ENCODE measurements around the gene CES4A.
A peak's percentile ranks its signal among the peaks of the same experiment; 100 is the strongest.
"Not testable (repeated sequence)": the region's sequence is repeated elsewhere in the genome, so short reads cannot be mapped to it uniquely, and the experiment has no call there.

The CES4A gene

DNA sequence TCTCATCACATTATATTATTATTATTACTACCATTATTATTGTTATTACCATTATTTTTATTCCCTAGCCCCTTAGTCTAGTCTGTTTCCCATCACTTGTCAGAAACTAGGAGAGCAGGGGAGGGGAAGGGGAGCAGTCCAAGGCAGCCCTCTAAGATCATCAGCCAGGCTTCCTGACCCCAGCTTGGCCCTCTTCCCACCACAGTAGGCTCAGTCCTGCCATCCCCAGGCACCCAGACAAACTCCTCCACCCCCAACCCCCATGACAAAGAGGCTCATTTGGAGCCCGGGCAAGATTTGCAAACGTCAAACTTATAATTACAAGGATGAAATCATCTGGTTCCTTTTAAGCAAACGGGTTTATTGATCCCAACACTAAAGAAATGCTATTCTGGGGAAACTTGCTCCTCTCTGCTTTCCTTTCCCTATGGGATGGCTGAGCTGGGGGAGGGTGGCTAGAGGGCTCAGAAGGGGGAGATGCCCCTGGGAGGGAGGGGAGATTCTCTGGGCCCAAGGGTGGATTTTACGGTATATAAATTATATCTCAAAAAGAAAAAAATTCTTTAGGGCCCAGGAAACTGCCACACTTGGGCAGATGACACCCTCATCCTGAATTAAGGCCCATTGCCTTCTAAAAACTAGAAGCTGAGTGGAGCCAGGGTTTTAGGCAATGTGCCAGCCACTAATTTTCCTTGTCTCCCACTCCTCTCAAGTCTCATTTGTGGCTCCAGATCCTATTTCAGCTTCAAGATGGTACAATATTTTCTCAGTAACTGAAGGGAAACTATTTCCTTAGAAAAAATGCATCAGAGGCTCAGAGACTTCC lies 36.2 kb downstream of the CES4A start:
- DNase-seq: no peak

DNA sequence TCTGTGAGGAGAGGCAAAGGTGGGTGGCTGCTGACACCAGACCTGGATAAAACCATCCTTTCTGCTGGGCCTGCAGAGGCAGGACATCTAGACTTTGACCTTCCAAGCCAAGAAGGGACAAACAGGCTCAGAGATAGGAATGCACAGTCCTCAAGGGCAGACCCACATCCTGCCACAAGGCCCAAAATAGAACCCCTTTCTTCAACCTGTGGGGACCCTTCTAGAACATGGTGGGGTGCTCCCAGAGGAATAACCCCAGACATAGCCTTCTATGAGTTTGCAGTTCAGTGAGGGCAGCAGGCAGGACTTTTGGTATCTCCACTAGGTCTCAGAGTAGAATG lies 36.8 kb downstream of the CES4A start:
- no peak for DNase-seq

DNA sequence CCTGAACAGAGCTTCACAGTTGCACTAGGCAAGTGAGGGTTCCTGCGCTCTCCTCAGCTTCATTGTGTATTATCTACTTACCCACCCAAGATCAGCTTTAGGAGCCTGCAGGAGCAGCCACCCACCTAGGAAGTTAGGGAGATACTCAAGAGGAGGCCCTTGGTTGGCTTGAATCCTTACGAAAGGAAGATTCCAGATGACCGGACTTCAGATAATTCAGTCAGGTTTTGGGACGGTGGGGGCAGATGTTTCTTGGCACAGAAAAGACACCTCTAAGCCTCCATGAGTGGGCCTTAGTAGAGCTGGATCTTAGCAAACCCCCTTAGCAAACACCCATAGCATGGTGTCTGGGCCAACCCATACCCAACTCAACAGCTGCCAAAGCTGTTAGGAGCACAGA lies 38.2 kb downstream of the CES4A start:
- no peak for DNase-seq

DNA sequence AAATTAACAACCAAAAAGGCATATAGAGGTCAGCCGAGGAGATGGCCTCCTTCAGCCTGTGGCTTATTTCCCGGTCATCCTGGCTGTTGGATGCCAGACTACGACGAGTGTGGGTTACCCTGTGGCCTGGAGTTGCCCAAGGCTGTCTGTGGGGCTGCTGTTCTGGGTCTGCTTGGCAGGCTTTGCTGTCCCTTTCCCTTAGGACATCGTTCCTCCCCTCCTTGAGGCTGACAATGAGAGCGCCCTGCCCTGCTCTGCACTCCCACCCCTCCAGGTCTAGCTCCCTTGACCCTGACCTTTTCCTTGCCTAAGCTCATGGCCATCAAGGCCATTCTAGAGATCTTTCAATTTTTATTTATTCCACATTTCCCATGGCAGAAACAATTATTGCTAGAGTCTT lies 38.7 kb downstream of the CES4A start:
- DNase-seq: no peak

DNA sequence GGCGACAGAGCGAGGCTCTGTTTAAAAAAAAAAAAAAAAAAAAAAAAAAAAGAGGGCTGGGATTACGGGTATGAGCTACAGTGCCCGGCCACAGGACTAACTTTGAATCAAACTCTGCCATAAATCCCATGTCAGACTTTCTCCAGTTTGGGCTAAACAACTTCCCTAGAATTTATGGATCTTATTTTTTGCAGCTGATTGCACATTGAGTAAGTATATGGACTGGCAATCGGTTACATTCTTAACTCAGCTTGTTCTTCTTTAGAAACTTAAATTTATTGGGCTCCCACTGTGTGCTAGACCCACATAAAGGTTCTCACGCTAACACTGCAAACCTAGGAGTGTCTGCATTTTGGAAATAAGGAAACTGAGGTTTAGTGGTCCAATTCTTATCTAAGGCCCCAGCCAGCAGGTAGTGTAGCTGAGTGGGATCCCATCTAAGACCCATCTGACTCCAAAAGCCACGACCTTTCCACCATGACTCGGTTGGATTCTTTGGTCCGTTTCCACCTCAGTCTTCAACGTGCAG lies 39.8 kb downstream of the CES4A start:
- DNase-seq: no peak

DNA sequence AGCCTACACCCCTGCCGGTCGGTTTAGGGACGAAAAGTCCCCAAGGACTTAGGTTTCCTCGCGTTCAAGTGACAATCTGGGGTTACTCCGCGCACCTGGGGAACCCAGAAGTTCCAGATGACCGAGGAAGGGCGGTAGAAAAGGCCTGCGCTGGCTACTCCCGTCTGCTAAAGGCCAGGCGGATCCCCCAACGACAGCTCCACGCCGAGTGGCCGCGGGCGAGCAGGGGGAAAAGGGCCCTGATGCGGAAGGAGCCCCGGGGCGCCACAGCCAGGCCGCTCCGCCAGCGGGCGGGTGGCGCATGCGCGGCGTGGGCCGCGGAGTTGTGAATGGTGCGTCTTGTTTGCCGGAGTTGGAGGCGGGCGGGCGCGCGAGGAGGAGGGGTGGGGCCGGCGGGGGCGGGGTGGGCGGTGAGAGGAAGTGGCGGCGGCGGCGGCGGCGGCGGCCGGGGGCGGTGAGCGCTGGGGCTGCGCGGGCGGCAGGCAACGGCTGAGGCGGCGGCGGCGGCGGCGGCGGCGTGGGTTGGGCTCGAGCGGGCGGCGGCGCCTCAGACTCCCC lies 40.4 kb downstream of the CES4A start, which contains the start of gene CBFB:
Gene CBFB (plus strand): TSS at position 454 of the 558 bp plus-strand sequence. CDS start 259 bp downstream, outside the sequence.
- peak; percentile 77 to 83 for DNase-seq

DNA sequence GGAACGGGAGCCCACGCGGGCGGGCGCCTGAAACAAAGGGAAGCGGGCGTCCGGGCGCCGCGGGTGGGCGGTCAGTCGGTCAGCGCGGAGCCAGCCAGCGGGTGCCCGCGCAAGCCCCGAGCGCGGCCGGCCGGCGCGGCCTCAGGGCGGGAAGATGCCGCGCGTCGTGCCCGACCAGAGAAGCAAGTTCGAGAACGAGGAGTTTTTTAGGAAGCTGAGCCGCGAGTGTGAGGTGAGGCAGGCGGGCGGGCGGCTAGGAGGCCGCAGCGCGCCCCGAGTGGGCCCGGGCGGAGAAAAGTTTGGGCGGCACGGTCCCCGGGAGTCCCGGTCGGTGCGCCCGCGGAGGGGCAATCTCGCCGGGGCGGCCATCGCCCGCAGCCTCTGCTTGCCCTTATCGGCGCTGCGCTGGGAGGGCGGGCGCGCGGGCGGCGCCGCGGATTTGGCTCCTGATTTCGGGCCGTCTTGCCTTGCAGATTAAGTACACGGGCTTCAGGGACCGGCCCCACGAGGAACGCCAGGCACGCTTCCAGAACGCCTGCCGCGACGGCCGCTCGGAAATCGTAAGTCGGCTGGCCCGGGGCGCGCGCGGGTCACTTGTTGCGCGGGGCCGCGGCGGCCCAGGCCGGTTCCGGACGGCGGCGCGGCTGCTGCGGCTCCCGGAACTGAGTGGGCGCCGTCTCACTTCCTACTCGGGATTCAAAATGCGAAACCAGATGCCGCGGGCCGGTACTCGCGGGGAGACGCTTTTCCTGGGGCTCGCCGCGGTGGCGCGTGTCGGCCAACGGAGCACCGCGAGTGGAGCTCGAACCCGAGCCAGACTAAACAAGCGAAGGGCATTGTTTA lies 41.1 kb downstream of the CES4A start:
- DNase-seq: no peak

DNA sequence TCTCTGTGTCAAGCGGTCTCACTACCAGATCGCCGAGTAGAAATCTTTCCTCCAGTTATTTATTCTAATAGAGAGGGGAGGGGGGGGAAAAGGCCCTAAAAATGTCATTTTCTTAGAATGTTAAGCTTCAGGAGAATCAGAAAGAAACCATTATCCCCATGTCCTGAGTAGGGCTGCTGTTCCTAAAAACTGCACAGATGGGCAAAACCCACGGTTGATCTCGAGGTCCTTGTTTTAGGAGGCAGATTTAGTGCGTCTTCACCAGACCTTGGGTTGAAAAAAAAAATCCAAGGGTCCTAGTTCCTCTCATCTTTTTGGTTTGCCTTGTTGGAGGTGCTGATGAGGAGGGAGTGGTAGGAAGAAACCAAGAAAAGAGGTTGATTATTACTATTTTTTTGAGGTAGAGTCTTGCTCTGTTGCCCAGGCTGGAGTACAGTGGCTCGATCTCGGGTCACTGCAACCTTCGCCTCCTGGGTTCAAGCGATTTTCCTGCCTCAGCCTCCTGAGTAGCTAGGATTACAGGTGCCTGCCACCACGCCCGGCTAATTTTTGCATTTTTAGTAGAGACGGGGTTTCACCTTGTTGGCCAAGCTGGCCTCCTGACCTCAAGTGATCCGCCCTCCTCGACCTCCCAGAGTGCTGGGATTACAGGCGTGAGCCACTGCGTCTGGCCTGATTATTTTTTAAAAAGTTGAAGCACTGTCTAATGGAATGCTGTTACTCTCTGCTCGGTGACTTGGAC lies 42.0 kb downstream of the CES4A start:
- no peak for DNase-seq

DNA sequence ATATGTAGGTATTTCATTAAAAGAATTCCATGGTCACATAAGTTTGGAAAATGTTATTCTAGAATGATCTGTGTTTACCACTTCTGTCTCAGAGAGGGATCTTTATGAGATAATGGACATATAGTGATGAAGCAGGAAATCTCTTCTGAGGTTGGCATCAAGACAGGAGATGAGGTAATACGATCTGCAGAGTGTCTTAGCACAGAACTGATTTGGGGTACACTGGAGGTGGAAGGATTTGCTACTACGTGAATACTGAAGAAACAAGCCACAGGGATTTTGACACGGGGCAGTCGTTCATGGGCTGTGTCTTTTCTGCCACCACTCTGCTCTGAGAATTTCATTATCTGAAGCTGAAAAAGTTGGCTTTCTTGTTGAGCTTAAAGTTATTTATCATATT lies 46.1 kb downstream of the CES4A start:
- DNase-seq: no peak

DNA sequence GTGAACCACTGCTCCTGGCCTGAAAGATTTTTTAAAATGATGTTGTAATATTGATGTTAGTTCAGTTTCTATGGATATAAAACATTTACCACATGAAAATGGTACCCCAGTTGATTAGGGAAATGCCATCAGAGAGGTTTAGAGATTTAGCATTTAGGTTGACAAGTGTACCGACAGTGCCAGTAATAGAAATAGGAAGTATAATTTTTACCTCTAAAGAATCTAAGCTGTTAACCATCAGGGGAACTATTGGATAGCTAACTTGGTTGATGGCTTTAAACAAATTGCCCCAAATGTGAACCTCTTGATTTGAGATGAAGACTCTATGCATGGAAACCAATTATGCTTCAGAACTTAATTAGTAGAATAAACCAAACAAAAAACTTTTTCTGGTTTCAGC lies 47.0 kb downstream of the CES4A start:
- DNase-seq: no peak

DNA sequence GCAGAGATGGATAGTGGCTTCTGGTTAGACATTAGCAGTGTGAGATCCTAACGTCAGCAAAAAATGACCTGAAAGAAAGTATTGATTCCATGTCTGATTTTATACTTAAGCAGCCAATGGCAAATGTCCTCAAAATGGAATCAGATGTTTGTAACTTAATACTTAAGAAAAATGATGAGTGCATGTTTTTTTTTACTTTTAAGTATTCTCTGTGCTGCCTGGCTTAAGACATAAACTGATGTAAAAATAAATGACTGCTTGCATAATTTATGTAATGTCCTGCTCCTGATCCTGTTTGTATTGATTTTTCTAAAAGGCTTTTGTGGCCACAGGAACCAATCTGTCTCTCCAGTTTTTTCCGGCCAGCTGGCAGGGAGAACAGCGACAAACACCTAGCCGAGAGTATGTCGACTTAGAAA lies 47.9 kb downstream of the CES4A start:
- DNase-seq: no peak

DNA sequence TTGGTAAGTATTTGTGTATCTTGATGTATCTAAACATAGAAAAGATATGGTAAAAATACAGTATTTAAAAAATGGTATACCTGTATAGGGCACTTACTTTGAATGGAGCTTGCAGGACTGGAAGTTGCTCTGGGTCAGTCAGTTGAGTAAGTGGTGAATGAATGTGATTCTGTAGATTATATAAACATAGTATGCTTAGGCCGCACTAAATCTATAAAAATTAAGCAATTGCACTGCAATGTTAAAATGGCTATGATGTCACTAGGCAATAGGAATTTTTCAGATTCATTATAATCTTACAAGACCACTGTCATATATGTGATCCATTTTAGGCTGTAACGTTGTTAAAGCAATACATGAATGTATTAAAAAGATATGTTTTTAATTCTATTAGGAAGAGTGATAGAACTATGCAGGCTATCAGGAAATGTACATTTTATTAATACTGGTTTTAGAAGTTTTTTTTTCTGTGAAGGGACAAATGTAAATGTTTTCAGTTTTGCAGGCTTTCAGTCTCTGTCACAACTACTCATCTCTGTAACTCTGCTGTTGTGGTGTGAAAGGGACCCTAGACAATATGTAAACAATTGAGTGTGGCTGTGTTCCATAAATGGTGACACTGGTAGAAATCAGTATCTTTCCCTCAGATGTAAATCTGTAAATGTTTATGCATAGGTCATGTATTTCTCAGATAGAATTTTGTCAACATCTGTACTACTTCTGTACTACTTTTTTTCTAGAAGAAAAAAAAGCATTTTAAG lies 51.1 kb downstream of the CES4A start:
- DNase-seq: no peak

DNA sequence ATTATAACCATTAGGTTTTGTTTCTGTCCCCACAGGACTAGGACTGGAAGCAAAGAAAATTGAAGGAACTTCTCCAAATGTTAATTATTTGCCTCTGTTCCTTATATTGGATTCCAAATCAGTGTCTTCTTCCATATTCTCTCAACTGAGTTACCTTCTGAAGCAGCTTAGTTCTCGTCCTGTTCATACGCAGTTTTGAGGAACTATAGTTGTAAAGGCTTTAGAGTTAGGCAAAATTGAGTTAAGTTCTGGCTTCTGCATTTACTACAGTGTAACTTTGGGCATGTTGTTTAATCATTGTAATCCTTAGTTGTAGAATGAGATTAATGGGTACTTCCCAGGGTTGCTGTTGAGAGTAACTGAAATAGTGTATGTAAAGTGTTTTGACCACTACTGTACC lies 51.8 kb downstream of the CES4A start:
- no peak for DNase-seq

DNA sequence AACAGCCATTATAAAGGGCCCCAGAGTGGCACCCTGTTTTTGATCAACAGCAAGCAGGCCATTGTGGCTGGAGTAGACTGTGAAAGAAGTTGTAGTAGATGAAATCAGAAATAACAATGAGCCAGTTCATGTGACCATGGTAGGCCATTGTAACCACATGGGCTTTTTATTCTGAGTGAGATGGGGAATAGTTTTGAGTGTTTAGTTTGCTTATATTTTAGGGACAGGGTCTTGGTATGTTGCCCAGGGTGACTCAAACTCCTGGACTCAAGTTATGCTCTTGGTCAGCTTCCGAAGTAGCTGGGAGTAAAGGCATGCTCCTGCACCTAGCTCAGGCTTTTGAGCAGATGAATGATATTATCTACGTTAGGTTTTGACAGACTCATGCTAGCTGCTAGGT lies 52.5 kb downstream of the CES4A start:
- DNase-seq: no peak

DNA sequence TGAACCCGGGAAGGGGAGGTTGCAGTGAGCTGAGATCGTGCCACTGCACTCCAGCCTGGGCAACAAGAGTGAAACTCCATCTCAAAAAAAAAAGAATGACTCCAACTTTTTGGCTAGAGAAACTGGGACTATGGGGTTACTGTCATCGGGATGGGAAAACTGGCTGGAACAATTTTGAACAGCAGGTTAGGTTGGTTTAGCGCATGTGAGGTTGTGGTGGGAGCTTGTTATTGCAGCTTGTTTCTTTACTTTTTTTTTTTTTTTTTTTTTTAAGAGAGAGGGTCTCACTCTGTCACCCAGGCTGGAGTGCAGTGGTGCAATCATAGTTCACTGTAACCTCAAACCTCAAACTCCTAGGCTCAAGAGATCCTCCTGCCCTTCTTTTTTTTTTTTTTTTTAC lies 53.1 kb downstream of the CES4A start:
- not testable (repeated sequence) for DNase-seq

DNA sequence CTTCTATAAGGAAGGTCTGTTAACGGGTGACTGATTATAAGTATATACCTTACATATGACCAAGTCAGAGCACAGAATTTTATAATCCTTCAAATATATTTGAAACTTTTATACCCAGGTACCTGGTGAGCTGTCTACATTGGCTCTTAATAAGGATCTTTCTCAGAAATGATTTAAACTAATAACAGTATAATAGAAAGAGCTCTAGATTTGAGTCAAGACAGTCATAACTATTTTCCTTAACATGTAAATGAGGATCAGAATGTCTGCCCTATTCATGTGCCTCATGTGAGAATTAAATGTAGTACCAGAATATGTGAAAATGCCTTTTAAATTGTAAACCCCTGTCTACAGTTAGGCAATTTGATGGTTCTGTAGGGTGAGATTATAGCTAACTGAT lies 55.0 kb downstream of the CES4A start:
- no peak for DNase-seq

DNA sequence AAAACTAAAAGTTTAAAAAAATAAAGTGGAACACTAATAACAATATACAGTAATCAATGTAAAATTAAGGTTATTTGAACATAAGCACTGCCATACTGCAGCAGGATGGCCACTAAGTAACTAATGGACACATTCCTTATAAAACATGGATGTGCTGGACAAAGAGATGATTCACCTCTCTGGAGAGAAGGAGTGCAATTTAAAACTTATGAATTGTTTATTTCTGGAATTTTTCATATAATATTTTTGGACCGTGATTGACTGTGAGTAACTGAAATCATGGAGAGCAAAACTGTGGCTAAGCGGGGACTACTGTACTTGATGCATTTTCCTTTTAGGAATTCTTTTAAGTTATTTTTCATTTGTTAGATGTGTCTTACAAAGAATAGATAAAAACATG lies 62.4 kb downstream of the CES4A start:
- no peak for DNase-seq

DNA sequence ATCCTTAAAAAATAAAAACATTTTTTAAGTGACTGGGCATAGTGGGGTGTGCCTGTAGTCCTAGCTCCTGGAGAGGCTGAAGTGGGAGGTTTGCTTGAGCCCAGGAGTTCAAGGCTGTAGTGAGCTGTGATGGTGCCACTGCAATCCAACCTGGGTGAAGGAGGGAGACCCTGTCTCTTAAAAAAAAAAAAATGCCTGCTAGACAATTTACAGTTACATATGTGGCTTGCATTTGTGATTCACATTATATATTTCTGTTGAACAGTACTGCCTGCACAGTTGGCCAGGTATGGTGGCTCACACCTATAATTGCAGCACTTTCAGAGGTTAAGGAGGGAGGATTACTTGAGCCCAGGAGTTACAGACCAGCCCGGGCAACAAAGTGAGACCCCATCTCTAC lies 64.0 kb downstream of the CES4A start:
- DNase-seq: no peak

DNA sequence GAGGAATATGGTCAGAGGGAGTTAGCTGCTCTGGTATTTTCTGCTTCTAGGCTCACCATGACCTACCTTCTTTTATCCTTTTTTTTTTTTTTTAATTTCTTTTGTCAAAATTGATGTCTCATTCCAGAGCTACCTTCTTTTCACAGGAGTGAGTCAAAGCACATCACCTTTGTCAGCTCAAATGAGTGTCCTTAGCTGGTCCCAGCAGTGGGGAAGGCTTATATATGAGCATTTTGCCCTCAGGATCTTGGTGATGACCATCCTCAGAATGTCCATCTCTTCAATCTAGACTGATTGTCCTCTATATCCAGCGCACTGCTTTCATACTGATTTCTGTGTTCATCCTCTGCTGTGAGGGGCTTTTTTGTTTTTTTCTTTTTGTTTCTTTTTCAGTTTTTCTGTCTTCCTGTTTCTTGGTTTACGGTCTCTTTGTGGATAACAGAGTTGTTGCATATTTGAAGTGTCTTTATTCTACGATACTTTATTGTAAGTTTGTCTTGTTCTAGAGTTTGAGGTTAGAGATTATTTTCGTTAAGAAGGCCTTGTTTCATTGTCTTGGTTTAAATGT lies 65.5 kb downstream of the CES4A start:
- no peak for DNase-seq

DNA sequence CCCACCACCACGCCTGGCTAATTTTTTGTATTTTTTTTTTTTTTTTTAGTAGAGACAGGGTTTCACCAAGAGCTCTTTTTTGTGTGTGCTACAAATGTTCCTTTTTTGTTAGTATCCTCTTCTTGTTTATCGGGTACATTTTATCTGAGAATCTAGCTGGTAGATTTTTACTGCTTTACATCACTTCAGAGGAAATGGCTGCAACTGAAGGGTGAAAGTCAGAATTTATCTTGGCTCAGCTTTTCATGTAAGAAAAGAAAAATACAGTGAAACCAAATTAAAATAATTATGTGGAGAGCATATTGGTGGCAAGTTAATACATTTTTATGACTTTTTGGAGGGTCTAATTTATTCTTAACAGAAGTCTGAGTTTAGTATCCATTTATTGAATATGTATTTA lies 66.5 kb downstream of the CES4A start:
- DNase-seq: no peak

DNA sequence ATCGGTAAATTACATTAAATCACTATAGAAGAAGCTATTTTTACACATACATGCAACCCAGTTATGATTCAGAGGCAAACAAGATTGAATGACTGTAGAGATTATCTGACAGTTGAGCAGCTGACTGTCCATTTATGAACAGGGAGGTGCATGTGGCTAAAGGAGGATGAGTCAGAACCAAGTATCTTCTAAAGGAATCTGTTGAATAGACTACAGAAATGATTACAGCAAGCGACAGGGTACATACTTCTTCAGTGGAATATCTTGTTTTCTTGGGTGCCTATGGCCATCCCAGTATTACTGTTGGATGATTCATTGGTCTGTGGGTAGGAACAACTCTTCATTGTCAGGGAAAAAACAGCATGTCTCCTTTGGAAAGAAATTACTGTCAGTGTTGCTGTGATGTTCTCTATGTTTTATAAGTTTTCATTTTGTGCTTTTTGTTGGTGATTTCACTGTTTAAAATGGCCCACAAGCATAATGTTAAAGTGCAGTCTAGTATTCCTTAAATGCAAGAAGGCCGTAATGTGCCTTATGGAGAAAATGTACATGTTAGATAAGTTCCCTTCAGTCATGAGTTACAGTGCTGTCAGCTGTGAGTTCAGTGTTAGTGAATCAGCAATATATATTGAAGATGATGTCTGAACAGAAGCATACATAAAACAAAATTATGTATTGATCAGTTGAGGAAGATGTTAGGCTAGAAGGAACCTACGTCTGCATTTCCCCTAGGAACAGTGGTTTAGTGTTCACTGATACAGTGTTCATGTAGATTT lies 67.5 kb downstream of the CES4A start:
- DNase-seq: no peak

Data from NCI-H1930 (cell line).